HG03439 (cell line): ENCODE data around the gene GALK2.
"Not testable (repeated sequence)": the region's sequence is repeated elsewhere in the genome, so short reads cannot be mapped to it uniquely, and the experiment has no call there.

Experiments used
- ATAC-seq: cut with Tn5 transposase; IDR thresholded peaks from one replicate; pipeline ENCODE4 v1.9.1; 2021; ENCODE audit warnings: mild to moderate bottlenecking, moderate library complexity; ENCODE audit not compliant: unreplicated experiment

Gene GALK2

DNA sequence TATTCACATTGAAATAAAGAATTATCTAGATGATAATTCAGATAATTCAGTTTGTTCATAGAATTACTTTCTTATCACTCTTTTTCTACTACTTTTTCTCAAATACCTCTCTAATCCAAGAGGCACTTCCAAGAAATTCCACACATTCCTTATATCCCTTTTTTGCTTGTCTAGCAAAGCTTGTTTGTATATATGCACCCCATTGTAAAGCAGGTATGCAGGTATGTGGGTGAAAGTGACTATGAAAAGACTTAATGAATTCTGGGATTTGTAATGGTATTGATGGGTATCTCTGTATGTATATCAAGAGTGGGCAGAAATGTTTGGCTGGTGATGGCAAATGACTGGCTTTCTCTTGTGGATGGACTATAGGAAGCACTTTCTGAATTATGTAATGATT is 158.9 kb downstream of the GALK2 start:
- no peak for ATAC-seq

DNA sequence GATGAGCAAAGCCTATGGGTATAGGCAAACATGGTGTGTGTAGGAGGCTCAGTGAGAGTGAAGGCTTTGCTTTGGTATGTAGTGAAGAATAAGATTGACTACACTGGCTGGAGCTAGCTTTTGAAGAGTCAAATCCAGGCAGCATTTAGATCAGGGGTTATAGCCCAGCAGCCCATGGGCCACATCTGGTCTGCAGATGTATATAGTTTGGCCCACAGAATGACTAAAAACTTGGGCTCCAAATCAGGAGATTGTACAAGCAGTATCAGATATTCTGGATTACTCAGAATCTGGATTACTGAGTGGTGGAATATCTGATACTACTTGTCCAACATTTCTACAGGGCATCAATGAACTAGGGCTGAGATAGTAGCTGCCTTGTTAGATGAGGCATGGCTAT is 160.1 kb downstream of the GALK2 start:
- no peak for ATAC-seq

DNA sequence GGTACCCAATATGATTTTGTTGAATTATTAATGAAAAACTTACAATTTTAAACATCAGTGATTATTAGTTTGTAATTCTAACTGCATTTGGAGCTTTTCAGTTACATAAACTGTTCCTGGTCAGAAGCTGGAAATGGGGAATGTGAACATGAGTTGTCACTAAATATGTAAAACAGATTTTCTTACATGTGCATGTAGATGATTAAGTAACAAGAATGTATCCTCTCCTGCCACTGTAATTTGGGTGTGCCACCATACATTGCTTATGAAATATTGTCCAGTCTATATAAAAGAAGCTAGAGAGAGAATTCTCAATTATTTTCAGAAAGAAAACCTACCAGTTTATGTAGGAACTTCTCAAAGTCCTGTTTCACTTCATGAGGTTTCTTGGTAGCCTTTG is 161.4 kb downstream of the GALK2 start:
- no peak for ATAC-seq

DNA sequence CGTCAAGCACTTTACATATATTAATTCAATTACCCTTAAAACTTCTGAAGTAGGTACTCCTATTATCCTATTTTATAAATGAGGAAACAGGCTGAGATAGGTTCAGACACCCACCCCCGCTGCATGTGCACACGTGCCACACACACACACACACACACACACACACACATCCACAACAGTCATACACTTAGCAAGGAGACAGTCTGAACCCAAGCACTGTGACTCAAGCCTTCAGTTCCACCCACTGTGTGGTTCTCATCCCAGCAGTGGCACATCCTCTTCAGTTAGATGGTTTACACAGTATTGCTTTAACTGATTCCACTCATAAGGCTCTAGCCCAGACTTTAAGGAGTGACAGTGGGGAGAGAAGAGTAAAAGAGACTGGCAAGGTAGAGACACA is 161.9 kb downstream of the GALK2 start:
- ATAC-seq = no peak

DNA sequence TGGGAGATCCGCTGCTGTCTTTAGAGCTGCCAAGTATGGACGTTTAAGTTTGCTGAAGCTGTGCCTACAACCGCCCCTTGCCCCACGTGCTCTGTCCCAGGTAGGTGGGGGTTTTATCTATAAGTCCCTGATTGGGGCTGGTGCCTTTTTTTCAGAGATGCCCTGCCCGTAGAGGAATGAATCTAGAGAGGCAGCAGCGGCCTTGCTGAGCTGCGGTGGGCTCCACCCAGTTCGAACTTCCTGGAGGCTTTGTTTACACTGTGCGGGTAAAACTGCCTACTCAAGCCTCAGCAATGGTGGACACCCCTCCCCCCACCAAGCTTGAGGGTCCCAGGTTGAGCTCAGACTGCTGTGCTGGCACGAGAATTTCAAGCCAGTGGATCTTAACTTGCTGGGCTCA is 169.6 kb downstream of the GALK2 start:
- no peak for ATAC-seq

DNA sequence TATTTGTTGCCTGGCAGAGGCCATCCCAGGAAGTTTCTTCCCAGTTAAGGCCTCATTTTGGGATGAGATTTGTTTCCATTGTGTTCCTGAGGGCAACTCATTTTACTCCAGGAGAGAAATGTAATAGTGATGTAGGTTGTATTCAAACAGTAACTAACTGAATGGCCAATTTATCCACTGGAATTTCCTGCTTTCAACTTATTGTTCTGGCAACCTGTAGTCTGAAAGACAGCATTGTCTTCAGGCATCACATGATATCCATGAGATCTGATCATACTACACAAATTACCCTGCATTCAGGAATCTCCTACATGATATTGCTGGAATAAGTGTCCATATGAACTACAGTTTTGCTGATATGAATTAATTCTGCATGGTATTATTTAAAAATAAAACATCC is 173.5 kb downstream of the GALK2 start:
- ATAC-seq = no peak

DNA sequence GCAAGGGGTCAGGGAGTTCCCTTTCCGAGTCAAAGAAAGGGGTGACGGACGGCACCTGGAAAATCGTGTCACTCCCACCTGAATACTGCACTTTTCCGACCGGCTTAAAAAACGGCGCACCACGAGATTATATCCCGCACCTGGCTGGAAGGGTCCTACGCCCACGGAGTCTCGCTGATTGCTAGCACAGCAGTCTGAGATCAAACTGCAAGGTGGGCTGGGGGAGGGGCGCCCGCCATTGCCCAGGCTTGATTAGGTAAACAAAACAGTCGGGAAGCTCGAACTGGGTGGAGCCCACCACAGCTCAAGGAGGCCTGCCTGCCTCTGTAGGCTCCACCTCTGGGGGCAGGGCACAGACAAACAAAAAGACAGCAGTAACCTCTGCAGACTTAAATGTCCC is 184.4 kb downstream of the GALK2 start:
- ATAC-seq = not testable (repeated sequence)

DNA sequence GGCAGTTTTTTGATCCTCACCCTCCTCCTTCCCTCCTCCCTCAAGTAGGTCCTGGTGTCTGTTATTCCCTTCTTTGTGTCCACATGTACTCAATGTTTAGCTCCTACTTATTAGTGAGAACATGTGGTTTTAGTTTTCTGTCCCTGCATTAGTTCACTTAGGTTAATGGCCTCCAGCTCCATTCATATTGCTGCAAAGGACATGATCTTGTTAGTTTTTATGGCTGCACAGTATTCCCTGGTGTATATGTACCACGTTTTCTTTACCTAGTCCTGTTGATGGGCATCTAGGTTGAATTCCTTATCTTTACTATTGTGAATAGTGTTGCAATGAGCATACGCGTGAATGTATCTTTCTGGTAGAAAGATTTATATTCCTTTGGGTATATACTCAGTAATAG is 191.3 kb downstream of the GALK2 start:
- no peak for ATAC-seq

DNA sequence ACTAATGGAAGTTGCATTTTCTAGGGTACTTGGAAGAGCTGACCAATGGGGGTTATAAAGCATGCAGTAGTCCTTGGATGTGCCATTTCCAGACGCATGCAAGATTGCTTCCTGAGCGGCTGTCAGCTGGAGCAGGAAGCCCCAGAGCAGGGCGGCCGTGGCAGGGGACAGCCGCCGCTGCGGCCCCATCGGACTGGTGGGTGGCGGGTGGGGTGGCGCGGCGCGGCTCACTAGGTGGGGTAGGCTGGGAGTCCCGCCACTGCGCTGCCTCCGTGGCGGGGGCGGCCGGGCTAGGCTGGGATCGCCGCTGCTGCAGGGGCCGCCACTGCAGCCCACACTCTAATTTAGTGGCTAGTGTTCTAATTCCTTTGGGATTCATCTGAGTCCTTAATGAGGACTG is 196.4 kb downstream of the GALK2 start:
- ATAC-seq = no peak

DNA sequence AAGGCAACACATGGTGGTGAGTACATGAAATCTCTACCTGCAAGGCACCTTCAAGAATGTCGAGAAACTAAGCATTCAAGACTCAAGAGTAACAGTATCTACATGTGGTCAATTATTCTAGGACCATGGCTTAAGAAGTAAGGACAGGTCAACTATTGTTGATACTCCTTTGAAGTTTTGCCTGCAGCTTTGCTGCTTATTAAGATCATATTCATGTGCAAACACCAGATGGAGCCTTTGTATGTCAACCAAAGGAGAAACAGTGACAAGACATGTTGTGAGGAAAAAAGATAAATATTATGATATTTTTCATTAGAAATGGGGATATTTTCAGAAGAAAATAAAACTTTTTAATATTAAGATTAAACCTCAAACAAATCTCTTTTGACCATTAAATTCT is 200.7 kb downstream of the GALK2 start:
- ATAC-seq = no peak

DNA sequence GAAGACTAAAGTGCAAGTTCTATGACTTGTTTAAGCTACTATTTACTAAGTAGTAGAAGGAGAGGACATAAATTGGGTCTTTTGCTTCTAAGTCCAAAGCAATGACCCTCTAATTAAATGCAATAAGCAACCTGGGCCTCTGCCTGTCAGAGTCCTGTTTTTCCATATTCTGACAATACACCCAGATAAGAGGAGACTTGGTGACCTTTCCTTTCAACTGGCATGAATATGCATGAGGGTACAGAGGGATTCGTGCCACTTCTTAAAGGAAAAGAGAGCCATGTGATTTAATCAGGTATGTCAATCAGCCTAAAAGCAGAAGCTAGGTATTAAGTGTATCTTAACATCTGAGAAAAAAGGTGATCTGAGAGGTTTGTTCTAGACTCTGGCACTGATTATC is 202.3 kb downstream of the GALK2 start:
- no peak for ATAC-seq

DNA sequence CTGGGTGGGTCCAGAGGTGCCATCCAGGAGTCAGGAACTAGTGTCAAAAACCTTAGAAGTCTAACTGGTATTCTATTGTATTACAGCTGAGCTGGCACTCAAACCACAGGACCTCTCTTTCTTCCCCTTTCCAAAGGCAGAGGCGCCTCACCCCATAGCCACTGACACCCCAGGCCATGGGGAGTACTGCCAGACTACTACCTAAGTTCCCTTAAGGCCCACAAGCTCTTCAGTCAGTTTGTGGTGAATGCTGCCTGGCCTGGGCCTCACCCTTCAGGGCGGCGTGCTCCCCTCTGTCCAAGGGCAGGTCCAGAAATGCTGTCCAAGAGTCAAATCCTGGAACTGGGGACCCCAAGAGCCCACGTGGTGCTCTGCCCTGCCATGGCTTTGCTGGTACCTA is 209.9 kb downstream of the GALK2 start:
- ATAC-seq = no peak

DNA sequence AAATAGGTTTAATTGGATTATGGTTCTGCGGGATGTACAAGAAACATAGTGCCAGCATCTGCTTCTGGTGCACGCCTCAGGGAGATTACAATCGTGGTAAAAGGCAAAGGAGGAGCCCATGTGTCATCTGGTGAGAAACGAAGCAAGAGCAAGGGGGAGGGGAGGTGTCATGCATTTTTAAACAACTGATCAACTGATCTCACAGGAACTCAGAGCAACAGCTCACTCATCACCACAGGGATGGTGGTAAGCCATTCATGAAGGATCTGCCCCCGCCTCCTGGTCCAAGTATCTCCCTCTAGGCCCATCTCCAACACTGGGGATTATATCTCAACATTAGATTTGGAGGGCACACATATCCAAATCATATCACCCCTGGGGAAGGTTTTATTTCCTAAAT is 210.9 kb downstream of the GALK2 start:
- no peak for ATAC-seq
